ENCODE results near the gene CTNNA2.

The CTNNA2 gene

GRCh38 chr2:80363791-80364349, 851.0 kb downstream of the CTNNA2 start:
- no peak overlapping the region for H2AFZ ChIP-seq (ENCODE audit: insufficient read depth, low read length, poor library complexity)
- no peak overlapping the region for H3K18ac ChIP-seq (ENCODE audit: low read length)
- no peak overlapping the region for H2BK120ac ChIP-seq (ENCODE audit: insufficient read depth, low read length, poor library complexity)
- no peaks in the 10 kb centered on the region for H3K4me1 ChIP-seq (ENCODE audit: control insufficient read depth in 1 of 2, insufficient read depth in 2 of 2, low read length in 2 of 2)
- no peaks in the 10 kb centered on the region for H3K27me3 ChIP-seq (ENCODE audit: insufficient read depth, low read length)
- H3K23ac ChIP-seq (ENCODE audit: low read length), result no peak overlapping the region
- no peak overlapping the region for H3K14ac ChIP-seq (ENCODE audit: low read length)
- no peak overlapping the region for H2BK12ac ChIP-seq (ENCODE audit: low read length)
- H3K27ac ChIP-seq (ENCODE audit: low read depth, low read length), result no peak overlapping the region
- no peak for DNase-seq
- H3K4me2 ChIP-seq (ENCODE audit: low read length), result no peak overlapping the region
- H4K8ac ChIP-seq (ENCODE audit: low read depth, low read length), result no peak overlapping the region
- no peak overlapping the region for H3K9ac ChIP-seq (ENCODE audit: low read length)
- H3K9me3 ChIP-seq (ENCODE audit: insufficient read depth, low read depth, low read length), result no peaks in the 10 kb centered on the region
- no peak overlapping the region for H4K91ac ChIP-seq (ENCODE audit: low read depth, low read length)
- H4K12ac ChIP-seq (ENCODE audit: low read depth, low read length), result no peak overlapping the region
- no peaks in the 10 kb centered on the region for H3K79me1 ChIP-seq (ENCODE audit: low read length)
- no peak overlapping the region for H2BK5ac ChIP-seq (ENCODE audit: low read depth, low read length, poor library complexity)
- no peak overlapping the region for H2AK5ac ChIP-seq (ENCODE audit: low read length)
- H3K36me3 ChIP-seq (ENCODE audit: control insufficient read depth in 1 of 2, insufficient read depth in 2 of 2, low read length in 2 of 2), result no peaks in the 10 kb centered on the region
- no peaks in the 10 kb centered on the region for H3K79me2 ChIP-seq (ENCODE audit: control insufficient read depth, insufficient read depth, low read length, poor library complexity)
- WGBS (ENCODE audit: extremely low coverage, insufficient coverage, insufficient read length), result no CpG with 5 or more reads among the region's 7 CpGs
- no peak overlapping the region for H3K4me3 ChIP-seq (ENCODE audit: low read depth, low read length)
- no peak overlapping the region for H3K4ac ChIP-seq (ENCODE audit: low read depth, low read length)

- Histone ChIP-seq H4K91ac (ENCODE audit: low read depth, low read length) (no peak overlapping the region), H2BK120ac (ENCODE audit: insufficient read depth, low read length, poor library complexity) (no peak overlapping the region), H2AK5ac (ENCODE audit: low read length) (no peak overlapping the region), H3K14ac (ENCODE audit: low read length) (no peak overlapping the region), H3K4ac (ENCODE audit: low read depth, low read length) (no peak overlapping the region), H3K79me2 (ENCODE audit: control insufficient read depth, insufficient read depth, low read length, poor library complexity) (no peaks in the 10 kb centered on the region), H3K27ac (ENCODE audit: low read depth, low read length) (no peak overlapping the region), H3K79me1 (ENCODE audit: low read length) (no peaks in the 10 kb centered on the region), H3K4me2 (ENCODE audit: low read length) (no peak overlapping the region), H3K4me1 (ENCODE audit: control insufficient read depth in 1 of 2, insufficient read depth in 2 of 2, low read length in 2 of 2) (no peaks in the 10 kb centered on the region), H2BK12ac (ENCODE audit: low read length) (no peak overlapping the region), H4K12ac (ENCODE audit: low read depth, low read length) (no peak overlapping the region), H3K27me3 (ENCODE audit: insufficient read depth, low read length) (no peaks in the 10 kb centered on the region), H4K8ac (ENCODE audit: low read depth, low read length) (no peak overlapping the region), H2BK5ac (ENCODE audit: low read depth, low read length, poor library complexity) (no peak overlapping the region), H3K9ac (ENCODE audit: low read length) (no peak overlapping the region), H3K36me3 (ENCODE audit: control insufficient read depth in 1 of 2, insufficient read depth in 2 of 2, low read length in 2 of 2) (no peaks in the 10 kb centered on the region), H2AFZ (ENCODE audit: insufficient read depth, low read length, poor library complexity) (no peak overlapping the region), H3K9me3 (ENCODE audit: insufficient read depth, low read depth, low read length) (no peaks in the 10 kb centered on the region), H3K18ac (ENCODE audit: low read length) (no peak overlapping the region), H3K23ac (ENCODE audit: low read length) (no peak overlapping the region), H3K4me3 (ENCODE audit: low read depth, low read length) (no peak overlapping the region)
- no CpG with 5 or more reads among the region's 6 CpGs for WGBS (ENCODE audit: extremely low coverage, insufficient coverage, insufficient read length)
- no peak for DNase-seq
Observed at GRCh38 chr2:80364524-80365212, 851.8 kb downstream of the CTNNA2 start.

GRCh38 chr2:80365762-80366161, 852.9 kb downstream of the CTNNA2 start:
- no peak overlapping the region for H3K27ac ChIP-seq (ENCODE audit: low read depth, low read length)
- H3K27me3 ChIP-seq (ENCODE audit: insufficient read depth, low read length), result no peaks in the 10 kb centered on the region
- H3K79me2 ChIP-seq (ENCODE audit: control insufficient read depth, insufficient read depth, low read length, poor library complexity), result no peaks in the 10 kb centered on the region
- no peak overlapping the region for H2BK12ac ChIP-seq (ENCODE audit: low read length)
- no peak overlapping the region for H3K4me3 ChIP-seq (ENCODE audit: low read depth, low read length)
- H3K36me3 ChIP-seq (ENCODE audit: control insufficient read depth in 1 of 2, insufficient read depth in 2 of 2, low read length in 2 of 2), result no peaks in the 10 kb centered on the region
- no peak overlapping the region for H3K9ac ChIP-seq (ENCODE audit: low read length)
- H2BK5ac ChIP-seq (ENCODE audit: low read depth, low read length, poor library complexity), result no peak overlapping the region
- H3K23ac ChIP-seq (ENCODE audit: low read length), result no peak overlapping the region
- H3K14ac ChIP-seq (ENCODE audit: low read length), result no peak overlapping the region
- H3K4me1 ChIP-seq (ENCODE audit: control insufficient read depth in 1 of 2, insufficient read depth in 2 of 2, low read length in 2 of 2), result no peaks in the 10 kb centered on the region
- no peak overlapping the region for H4K91ac ChIP-seq (ENCODE audit: low read depth, low read length)
- H2AK5ac ChIP-seq (ENCODE audit: low read length), result no peak overlapping the region
- no peak overlapping the region for H3K4ac ChIP-seq (ENCODE audit: low read depth, low read length)
- H2AFZ ChIP-seq (ENCODE audit: insufficient read depth, low read length, poor library complexity), result no peak overlapping the region
- no peak for DNase-seq
- H2BK120ac ChIP-seq (ENCODE audit: insufficient read depth, low read length, poor library complexity), result no peak overlapping the region
- no peak overlapping the region for H3K4me2 ChIP-seq (ENCODE audit: low read length)
- H4K8ac ChIP-seq (ENCODE audit: low read depth, low read length), result no peak overlapping the region
- H4K12ac ChIP-seq (ENCODE audit: low read depth, low read length), result no peak overlapping the region
- no peaks in the 10 kb centered on the region for H3K9me3 ChIP-seq (ENCODE audit: insufficient read depth, low read depth, low read length)
- WGBS (ENCODE audit: extremely low coverage, insufficient coverage, insufficient read length), result no CpG with 5 or more reads among the region's 3 CpGs
- H3K18ac ChIP-seq (ENCODE audit: low read length), result no peak overlapping the region
- H3K79me1 ChIP-seq (ENCODE audit: low read length), result no peaks in the 10 kb centered on the region

GRCh38 chr2:80370375-80371009, 857.6 kb downstream of the CTNNA2 start:
- no peak for DNase-seq
- Histone ChIP-seq H4K91ac (ENCODE audit: low read depth, low read length) (no peak overlapping the region), H3K4me3 (ENCODE audit: low read depth, low read length) (no peak overlapping the region), H3K79me2 (ENCODE audit: control insufficient read depth, insufficient read depth, low read length, poor library complexity) (no peaks in the 10 kb centered on the region), H3K9me3 (ENCODE audit: insufficient read depth, low read depth, low read length) (no peaks in the 10 kb centered on the region), H3K4ac (ENCODE audit: low read depth, low read length) (no peak overlapping the region), H4K12ac (ENCODE audit: low read depth, low read length) (no peak overlapping the region), H4K8ac (ENCODE audit: low read depth, low read length) (no peak overlapping the region), H2AK5ac (ENCODE audit: low read length) (no peak overlapping the region), H3K4me1 (ENCODE audit: control insufficient read depth in 1 of 2, insufficient read depth in 2 of 2, low read length in 2 of 2) (no peaks in the 10 kb centered on the region), H3K18ac (ENCODE audit: low read length) (no peak overlapping the region), H2BK5ac (ENCODE audit: low read depth, low read length, poor library complexity) (no peak overlapping the region), H3K23ac (ENCODE audit: low read length) (no peak overlapping the region), H3K27ac (ENCODE audit: low read depth, low read length) (no peak overlapping the region), H2BK120ac (ENCODE audit: insufficient read depth, low read length, poor library complexity) (no peak overlapping the region), H3K4me2 (ENCODE audit: low read length) (no peak overlapping the region), H2AFZ (ENCODE audit: insufficient read depth, low read length, poor library complexity) (no peak overlapping the region), H3K79me1 (ENCODE audit: low read length) (no peaks in the 10 kb centered on the region), H3K14ac (ENCODE audit: low read length) (no peak overlapping the region), H3K9ac (ENCODE audit: low read length) (no peak overlapping the region), H3K36me3 (ENCODE audit: control insufficient read depth in 1 of 2, insufficient read depth in 2 of 2, low read length in 2 of 2) (no peaks in the 10 kb centered on the region), H3K27me3 (ENCODE audit: insufficient read depth, low read length) (no peaks in the 10 kb centered on the region), H2BK12ac (ENCODE audit: low read length) (no peak overlapping the region)
- no CpG with 5 or more reads among the region's 3 CpGs for WGBS (ENCODE audit: extremely low coverage, insufficient coverage, insufficient read length)
